Fibroblast of lung (primary cell): Measurements from ENCODE around the gene KIF6. TPM values are rescaled to one million over a fixed set of nuclear protein-coding genes. Genes with fewer than 3 reads are reported as not detected.

Experiments
- DNase-seq, 2 donors: peaks; one replicate each; pipeline versions ENCODE4 v3.0.0 to v3.0.0-alpha.2; 2010; ENCODE audit warnings: low read depth in 2 of 2
- H2AFZ ChIP-seq: 2 replicates; pipeline ENCODE4 v1.5.1; 2012; ENCODE audit warnings: low read length, control low read depth, inconsistent platforms
- H3K27ac ChIP-seq: 2 replicates; pipeline ENCODE4 v1.5.1; 2011; ENCODE audit warnings: low read length, control low read depth; ENCODE audit not compliant: insufficient read depth
- H3K27me3 ChIP-seq: 2 replicates; pipeline ENCODE4 v1.5.1; 2011; ENCODE audit warnings: mild to moderate bottlenecking, low read length; ENCODE audit not compliant: control insufficient read depth, insufficient read depth
- H3K36me3 ChIP-seq: 2 replicates; pipeline ENCODE4 v1.5.1; 2011; ENCODE audit warnings: low read length; ENCODE audit not compliant: control insufficient read depth, insufficient read depth
- H3K4me1 ChIP-seq: 2 replicates; pipeline ENCODE4 v1.5.1; 2011; ENCODE audit warnings: low read length; ENCODE audit not compliant: control insufficient read depth, insufficient read depth; ENCODE audit errors: extremely low read depth
- H3K4me2 ChIP-seq: 2 replicates; pipeline ENCODE4 v1.5.1; 2011; ENCODE audit warnings: low read length, control low read depth; ENCODE audit not compliant: insufficient read depth; ENCODE audit errors: extremely low read depth
- H3K4me3 ChIP-seq, 4 experiments: fragments of 200-600 bp in 1 of 4; sonication (generic) in 1 of 4; replicated peaks in 1 of 4; 2 replicates each; pipeline ENCODE4 v1.5.1; 2011 to 2016; ENCODE audit warnings: low read length in 4 of 4, low read depth in 3 of 4, mild to moderate bottlenecking in 3 of 4, control low read depth in 2 of 4, inconsistent platforms in 1 of 4, mixed read lengths in 1 of 4; ENCODE audit not compliant: insufficient read depth in 1 of 4; ENCODE audit errors: control extremely low read depth in 1 of 4
- H3K79me2 ChIP-seq: 2 replicates; pipeline ENCODE4 v1.5.1; 2012; ENCODE audit warnings: mild to moderate bottlenecking, low read length, inconsistent platforms; ENCODE audit not compliant: control insufficient read depth, insufficient read depth
- H3K9ac ChIP-seq: 2 replicates; pipeline ENCODE4 v1.5.1; 2011; ENCODE audit warnings: mild to moderate bottlenecking, low read length, control low read depth; ENCODE audit not compliant: insufficient read depth
- H3K9me3 ChIP-seq: 2 replicates; pipeline ENCODE4 v1.5.1; 2012; ENCODE audit warnings: low read depth, low read length; ENCODE audit not compliant: control insufficient read depth, insufficient read depth
- H4K20me1 ChIP-seq: 2 replicates; pipeline ENCODE4 v1.5.1; 2011; ENCODE audit warnings: low read length; ENCODE audit not compliant: control insufficient read depth, insufficient read depth; ENCODE audit errors: extremely low read depth
- EZH2 ChIP-seq: IDR thresholded peaks from 2 replicates; pipeline ENCODE4 v1.5.1; 2012; ENCODE audit warnings: low read length, control low read depth, mild to moderate bottlenecking; ENCODE audit errors: missing control alignments
- polyA plus RNA-seq, 2 donors: library from polyadenylated mRNA; depleted of rRNA in 1 of 2; stranded (reverse) in 1 of 2; unstranded in 1 of 2; fragments of >200 nt; gene quantifications; 2 replicates each; pipeline ENCODE4 v1.2.1, GENCODE V29; 2011 to 2012; ENCODE audit warnings: missing spikeins in 1 of 2
- total RNA-seq: library from RNA; depleted of rRNA; stranded (reverse); fragments of >200 nt; gene quantifications from 2 replicates; pipeline ENCODE4 v1.2.1, GENCODE V29; 2014
- TF ChIP-seq, protein P1 (sequence below), 2 donors: IDR thresholded peaks in 1 of 2; conservative IDR thresholded peaks in 1 of 2; 1 replicate in 1 of 2; 2 replicates in 1 of 2; pipeline ENCODE4 v1.5.1; 2011 to 2012; ENCODE audit warnings: low read length in 2 of 2, control low read depth in 1 of 2, inconsistent platforms in 1 of 2, low read depth in 1 of 2, mild to moderate bottlenecking in 1 of 2

KIF6 gene
- total and polyA plus RNA-seq, 2 donors (not counting 1 experiment from before 2014, with no cell fraction given): 0.24 to 0.83 TPM

GRCh38 chr6:39282774-39283173, 442.4 kb downstream of the KIF6 start:
- no peaks in the 10 kb centered on the region for H3K27me3 ChIP-seq
- no peaks in the 10 kb centered on the region for H3K4me1 ChIP-seq
- no peak for TF ChIP-seq EZH2
- TF ChIP-seq, protein P1, sequence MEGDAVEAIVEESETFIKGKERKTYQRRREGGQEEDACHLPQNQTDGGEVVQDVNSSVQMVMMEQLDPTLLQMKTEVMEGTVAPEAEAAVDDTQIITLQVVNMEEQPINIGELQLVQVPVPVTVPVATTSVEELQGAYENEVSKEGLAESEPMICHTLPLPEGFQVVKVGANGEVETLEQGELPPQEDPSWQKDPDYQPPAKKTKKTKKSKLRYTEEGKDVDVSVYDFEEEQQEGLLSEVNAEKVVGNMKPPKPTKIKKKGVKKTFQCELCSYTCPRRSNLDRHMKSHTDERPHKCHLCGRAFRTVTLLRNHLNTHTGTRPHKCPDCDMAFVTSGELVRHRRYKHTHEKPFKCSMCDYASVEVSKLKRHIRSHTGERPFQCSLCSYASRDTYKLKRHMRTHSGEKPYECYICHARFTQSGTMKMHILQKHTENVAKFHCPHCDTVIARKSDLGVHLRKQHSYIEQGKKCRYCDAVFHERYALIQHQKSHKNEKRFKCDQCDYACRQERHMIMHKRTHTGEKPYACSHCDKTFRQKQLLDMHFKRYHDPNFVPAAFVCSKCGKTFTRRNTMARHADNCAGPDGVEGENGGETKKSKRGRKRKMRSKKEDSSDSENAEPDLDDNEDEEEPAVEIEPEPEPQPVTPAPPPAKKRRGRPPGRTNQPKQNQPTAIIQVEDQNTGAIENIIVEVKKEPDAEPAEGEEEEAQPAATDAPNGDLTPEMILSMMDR (conservative IDR thresholded peaks at IDR 0.05 in 1 of 2, IDR thresholded peaks at IDR 0.05 in 1 of 2; ENCODE audit: low read depth in 1 of 2, low read length in 2 of 2): no peak
- DNase-seq: no peak
- H3K4me2 ChIP-seq: no peak overlapping the region
- no peaks in the 10 kb centered on the region for H3K36me3 ChIP-seq
- no peak overlapping the region for H3K27ac ChIP-seq
- H4K20me1 ChIP-seq: no peaks in the 10 kb centered on the region
- no peak overlapping the region for H2AFZ ChIP-seq
- H3K9me3 ChIP-seq: no peaks in the 10 kb centered on the region
- no peaks in the 10 kb centered on the region for H3K79me2 ChIP-seq
- H3K9ac ChIP-seq: no peak overlapping the region
- no peak overlapping the region for H3K4me3 ChIP-seq

GRCh38 chr6:39281312-39281980, 443.8 kb downstream of the KIF6 start:
- DNase-seq: no peak
- H3K4me3 ChIP-seq: no peak overlapping the region
- H3K36me3 ChIP-seq: no peaks in the 10 kb centered on the region
- no peaks in the 10 kb centered on the region for H3K9me3 ChIP-seq
- no peak overlapping the region for H3K9ac ChIP-seq
- no peaks in the 10 kb centered on the region for H3K79me2 ChIP-seq
- no peaks in the 10 kb centered on the region for H4K20me1 ChIP-seq
- H3K27me3 ChIP-seq: no peaks in the 10 kb centered on the region
- H3K4me2 ChIP-seq: no peak overlapping the region
- H2AFZ ChIP-seq: no peak overlapping the region
- no peak overlapping the region for H3K27ac ChIP-seq
- no peaks in the 10 kb centered on the region for H3K4me1 ChIP-seq
- TF ChIP-seq EZH2: no peak

DNA sequence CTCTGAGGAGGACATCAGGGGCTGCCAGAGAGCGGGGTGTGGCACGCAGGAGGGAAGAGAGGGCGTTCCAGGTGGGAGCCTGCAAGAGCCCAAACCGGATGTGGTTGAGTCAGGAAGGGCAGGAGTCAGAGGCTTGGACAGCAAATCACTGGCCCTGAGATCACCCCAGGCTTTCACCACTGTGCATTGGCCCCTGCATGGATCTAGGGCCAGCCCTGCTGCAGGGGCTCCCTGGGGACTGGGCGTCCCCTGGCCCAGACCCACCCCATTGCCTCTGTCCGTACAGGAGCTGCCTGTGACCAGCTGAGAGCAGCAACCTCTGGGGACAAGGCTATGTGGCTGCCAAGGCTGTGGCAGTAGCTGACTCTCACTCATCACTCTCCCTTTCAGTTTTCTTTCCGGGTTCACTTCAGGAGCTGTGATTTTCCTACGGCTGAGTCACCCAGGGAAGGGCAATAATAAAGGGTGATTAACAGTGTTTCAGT, 444.9 kb downstream of the KIF6 start:
- Histone ChIP-seq H4K20me1 (no peaks in the 10 kb centered on the region), H3K27me3 (no peaks in the 10 kb centered on the region), H2AFZ (no peak overlapping the region), H3K27ac (no peak overlapping the region), H3K36me3 (no peaks in the 10 kb centered on the region), H3K4me2 (no peak overlapping the region), H3K4me3 (no peak overlapping the region), H3K9ac (no peak overlapping the region), H3K4me1 (no peaks in the 10 kb centered on the region), H3K9me3 (no peaks in the 10 kb centered on the region), H3K79me2 (no peaks in the 10 kb centered on the region)
- no peak for DNase-seq
- TF ChIP-seq, protein P1 (conservative IDR thresholded peaks at IDR 0.05 in 1 of 2, IDR thresholded peaks at IDR 0.05 in 1 of 2; ENCODE audit: low read depth in 1 of 2, low read length in 2 of 2): no peak

Other genes starting within 250 kb of the KIF6 start
- gene DAAM2, start 67.0 kb upstream of the KIF6 start, total RNA-seq: 25.9 and 41.5 TPM in 2 replicates
- gene DAAM2, start 67.0 kb upstream of the KIF6 start, polyA plus RNA-seq: 13.0 and 48.2 TPM in 2 replicates
- 16.7 and 21.8 TPM in 2 replicates for gene MOCS1, start 209.1 kb upstream of the KIF6 start, total RNA-seq
- 8.4 and 11.6 TPM in 2 replicates for gene MOCS1, start 209.1 kb upstream of the KIF6 start, polyA plus RNA-seq